ENCODE results near the gene CLCC1.
"Not testable (repeated sequence)": the region's sequence is repeated elsewhere in the genome, so short reads cannot be mapped to it uniquely, and the experiment has no call there.

CLCC1 gene, protein sequence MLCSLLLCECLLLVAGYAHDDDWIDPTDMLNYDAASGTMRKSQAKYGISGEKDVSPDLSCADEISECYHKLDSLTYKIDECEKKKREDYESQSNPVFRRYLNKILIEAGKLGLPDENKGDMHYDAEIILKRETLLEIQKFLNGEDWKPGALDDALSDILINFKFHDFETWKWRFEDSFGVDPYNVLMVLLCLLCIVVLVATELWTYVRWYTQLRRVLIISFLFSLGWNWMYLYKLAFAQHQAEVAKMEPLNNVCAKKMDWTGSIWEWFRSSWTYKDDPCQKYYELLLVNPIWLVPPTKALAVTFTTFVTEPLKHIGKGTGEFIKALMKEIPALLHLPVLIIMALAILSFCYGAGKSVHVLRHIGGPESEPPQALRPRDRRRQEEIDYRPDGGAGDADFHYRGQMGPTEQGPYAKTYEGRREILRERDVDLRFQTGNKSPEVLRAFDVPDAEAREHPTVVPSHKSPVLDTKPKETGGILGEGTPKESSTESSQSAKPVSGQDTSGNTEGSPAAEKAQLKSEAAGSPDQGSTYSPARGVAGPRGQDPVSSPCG

GRCh38 chr1:108963052-108963686 lies at the start of gene CLCC1:
TSS of gene CLCC1 (minus strand) at chr1:108963484. CDS start at chr1:108950437, 13,047 bp downstream.
- peak; percentile 60 for DNase-seq

DNA sequence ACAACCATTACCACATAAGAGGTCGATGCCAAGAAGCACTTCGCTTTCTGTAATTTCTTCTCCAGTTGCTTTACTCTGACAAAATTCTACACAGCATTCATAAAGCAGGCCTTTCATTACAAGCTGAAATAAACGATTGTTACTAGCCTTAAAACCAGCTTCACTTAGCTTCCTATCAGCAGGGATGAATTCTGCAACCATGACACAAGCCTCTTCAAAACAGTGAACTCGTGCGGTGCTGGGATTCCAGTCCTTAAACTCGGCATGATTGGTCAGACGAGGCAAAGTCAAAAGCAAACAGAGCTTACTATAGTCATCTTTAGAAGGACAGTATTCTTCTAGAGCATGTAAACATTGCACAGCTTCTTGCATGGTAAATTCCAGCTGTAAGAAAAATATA lies 48.1 kb upstream of the CLCC1 start:
- no peak for DNase-seq

GRCh38 chr1:108996622-108997021 lies 33.3 kb upstream of the CLCC1 start:
- DNase-seq: not testable (repeated sequence)

DNA sequence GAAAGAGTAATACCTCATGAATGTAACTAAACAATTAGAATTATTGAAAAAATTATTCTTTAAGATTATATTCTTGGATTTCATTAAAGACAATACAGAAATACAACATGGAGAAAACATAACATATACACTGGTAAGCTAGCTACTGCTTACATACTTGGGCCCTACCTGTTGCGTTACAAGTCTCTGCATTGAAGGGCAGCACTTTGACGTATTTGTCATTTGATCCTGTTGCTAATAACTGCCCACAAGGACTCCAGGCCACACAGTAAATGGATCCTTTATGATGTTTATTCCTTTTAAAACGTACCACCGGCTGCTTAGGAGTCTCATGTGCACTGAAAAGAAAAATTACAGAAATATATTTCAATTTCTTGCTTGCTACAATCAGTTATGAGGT lies 19.8 kb upstream of the CLCC1 start:
- DNase-seq: no peak

- DNase-seq: no peak
Observed at GRCh38 chr1:108976658-108977057, 13.4 kb upstream of the CLCC1 start.

- no peak for DNase-seq
Observed at GRCh38 chr1:108972951-108973350, 9.7 kb upstream of the CLCC1 start.

- no peak for DNase-seq
Observed at GRCh38 chr1:108969346-108969745, 6.1 kb upstream of the CLCC1 start.

DNA sequence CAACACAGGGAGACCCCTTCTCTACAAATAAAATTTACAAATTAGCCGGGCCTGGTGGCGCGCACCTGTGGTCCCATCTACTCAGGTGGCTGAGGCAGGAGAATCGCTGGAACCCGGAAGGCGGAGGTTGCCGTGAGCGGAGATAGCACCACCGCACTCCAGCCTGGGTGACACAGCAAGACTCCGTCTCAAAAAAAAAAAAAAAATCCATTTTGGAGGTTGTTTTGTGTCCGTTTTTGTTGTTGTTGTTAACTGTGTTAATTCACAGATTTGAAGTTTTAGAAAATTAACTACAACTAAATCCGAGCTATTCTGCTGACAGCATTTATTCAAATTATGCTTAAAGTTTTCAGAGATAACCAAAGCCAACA lies 618 bp downstream of the CLCC1 start:
- DNase-seq: no peak

DNA sequence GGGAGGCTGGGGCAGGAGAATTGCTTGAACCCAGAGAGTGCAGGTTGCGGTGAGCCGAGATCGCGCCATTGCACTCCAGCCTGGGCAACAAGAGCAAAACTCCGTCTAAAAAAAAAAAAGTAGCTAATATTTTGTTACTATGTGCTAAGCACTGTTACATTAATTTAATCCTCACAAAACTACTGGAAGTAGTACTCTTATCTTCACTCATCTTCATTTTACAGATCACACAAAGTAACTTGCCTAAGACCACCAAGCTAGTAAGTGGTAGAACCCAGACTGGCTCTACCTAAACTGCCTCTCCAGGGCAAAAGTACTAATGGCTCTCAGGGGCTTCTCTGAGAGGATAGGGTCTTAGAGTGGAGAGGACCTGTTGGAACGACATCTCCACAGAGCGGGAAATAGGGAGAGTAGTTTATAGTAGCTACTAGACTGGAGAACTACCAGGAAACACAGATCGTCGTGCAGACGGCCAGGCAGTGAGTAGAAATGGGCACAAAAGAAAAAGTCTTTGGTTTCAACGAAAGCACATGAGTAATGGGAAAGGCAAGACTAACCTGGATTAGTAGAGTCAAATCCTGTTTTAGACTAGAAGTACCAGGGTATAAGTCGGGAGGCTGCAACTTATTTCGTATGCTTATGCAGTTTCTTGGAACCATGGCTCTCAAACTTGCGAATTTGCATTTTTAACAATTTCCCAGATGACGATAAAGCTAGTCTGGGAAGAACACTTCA lies 1.4 kb downstream of the CLCC1 start:
- no peak for DNase-seq

DNA sequence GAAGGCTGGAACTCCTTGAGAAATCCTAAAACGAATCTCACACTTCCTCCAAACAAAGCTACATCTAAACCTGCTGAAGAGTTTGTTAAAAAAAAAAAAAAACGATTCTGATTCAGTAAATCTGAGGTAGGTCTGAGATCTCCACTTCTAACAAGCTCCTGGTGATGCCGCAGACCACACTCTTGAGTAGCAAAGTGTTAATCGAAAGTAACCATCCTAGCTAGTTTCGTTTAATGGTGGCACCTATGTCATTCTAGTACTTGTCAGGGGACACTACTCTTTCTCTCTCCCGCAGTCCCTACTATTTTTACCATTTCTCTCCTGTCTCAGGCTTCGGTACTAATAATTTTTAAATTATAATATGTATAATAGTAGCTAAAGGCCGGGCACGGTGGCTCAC lies 2.1 kb downstream of the CLCC1 start:
- no peak for DNase-seq

- DNase-seq: no peak
Observed at GRCh38 chr1:108960719-108961118, 2.6 kb downstream of the CLCC1 start.

- DNase-seq: no peak
Observed at GRCh38 chr1:108957888-108958287, 5.4 kb downstream of the CLCC1 start.

GRCh38 chr1:108955881-108956280 lies 7.4 kb downstream of the CLCC1 start:
- no peak for DNase-seq

- no peak for DNase-seq
Observed at GRCh38 chr1:108955111-108955510, 8.2 kb downstream of the CLCC1 start.

DNA sequence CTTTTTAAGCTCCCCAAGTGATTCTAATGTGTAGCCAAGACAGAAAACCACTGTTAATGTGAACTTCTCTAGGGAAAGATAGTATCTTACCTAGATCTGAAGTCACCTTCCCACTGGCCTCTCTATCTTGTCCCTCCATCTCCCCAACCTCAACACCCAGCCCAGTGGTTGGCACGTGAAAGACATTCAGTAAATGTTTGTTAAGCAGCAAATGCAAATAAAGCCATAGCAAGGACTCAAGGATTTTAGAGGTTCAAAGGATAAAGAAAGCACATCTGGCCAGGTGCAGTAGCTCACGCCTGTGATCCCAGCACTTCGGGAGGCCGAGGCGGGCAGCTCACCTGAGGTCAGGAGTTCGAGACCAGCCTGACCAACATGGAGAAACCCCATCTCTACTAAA lies 9.8 kb downstream of the CLCC1 start:
- no peak for DNase-seq

- no peak for DNase-seq
Observed at GRCh38 chr1:108951242-108951641, 12.0 kb downstream of the CLCC1 start.

DNA sequence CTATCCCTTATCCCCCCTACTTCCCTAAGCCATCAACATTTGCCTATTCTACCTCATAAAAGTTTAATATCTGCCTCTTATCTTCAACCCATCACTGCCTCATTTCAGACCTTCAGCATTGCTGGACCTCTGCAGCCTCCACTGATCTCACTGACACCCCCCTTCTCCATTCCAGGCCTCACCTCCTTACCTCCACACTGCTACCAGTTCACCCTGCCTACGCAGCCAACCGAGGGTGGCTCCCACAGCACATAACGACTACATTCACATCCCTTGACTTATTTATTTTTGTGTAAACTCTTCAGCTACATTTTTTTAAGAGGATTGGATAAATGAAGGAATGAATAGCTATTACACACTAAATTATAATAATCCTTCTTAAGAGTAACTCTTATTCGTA lies 14.2 kb downstream of the CLCC1 start:
- no peak for DNase-seq

DNA sequence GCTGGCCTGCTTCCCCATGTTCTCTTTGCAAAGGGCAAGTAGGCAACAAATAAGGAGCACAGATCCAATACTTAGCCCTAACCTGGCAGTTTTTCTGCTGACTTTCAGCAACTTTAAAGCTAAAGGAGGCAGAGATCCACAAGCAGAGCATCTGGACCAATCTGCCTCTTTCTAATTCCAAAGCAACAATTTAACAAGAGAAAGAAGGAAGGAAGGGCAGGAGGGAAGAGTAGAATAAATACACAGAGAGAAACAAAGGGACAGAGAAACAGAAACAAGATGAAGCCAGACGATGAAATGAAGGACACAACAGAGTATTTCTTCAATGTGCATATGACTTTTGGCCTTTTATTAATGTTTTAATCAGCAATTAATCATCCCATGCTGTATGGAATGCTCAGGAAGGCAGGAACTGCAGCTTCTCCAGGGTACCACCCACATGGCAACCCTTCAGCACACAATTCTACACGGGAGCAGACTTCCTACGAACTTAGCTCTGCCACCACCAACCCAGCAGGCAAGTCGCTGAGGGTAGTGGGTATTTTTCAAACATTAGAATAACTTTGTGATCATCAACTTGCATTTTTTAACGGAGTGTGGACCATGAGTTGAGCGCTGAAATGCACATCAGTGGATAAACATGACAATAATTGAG lies 15.3 kb downstream of the CLCC1 start:
- DNase-seq: no peak

DNA sequence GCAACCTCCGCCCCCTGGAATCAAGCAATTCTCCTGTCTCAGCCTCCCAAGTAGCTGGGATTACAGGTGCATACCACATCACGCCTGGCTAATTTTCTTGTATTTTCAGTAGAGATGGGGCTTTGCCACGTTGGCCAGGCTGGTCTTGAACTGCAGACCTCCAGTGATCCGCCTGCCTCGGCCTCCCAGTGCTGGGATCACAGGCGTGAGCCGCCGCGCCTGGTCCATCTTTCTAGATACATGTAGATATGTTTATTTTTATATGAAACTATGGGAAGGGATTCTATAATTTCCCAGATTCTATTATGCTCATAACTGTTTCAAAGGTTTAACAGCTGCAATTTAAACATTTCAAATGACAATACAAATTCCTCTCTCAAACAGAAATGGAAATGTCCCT lies 27.1 kb downstream of the CLCC1 start:
- DNase-seq: no peak

- no peak for DNase-seq
Observed at GRCh38 chr1:108933944-108934343, 29.3 kb downstream of the CLCC1 start.

GRCh38 chr1:108927565-108927964 lies 35.7 kb downstream of the CLCC1 start:
- not testable (repeated sequence) for DNase-seq

- no peak for DNase-seq
Observed at GRCh38 chr1:108925920-108926319, 37.4 kb downstream of the CLCC1 start.

DNA sequence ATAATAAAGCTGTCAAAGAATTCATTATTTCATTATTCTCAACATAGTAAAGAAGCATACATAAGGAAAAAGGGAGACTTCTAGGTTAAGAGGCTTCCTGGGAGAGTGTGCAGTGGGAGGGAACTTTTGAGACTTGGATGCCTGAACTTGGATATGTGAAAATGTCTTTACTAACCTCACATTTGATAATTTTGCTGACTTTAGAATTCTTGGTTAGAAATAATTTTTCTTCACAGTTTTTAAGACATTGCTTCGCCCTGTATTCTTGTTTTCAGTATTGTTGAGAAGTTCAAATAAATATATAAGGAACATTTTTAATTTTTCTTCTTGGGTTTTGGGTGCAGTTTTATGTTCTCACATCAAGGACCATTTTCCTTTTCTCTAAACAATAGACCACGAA lies 46.5 kb downstream of the CLCC1 start:
- no peak for DNase-seq

Measured in NCI-H2029 treated with DMSO at 0.1 percent for 48 hours (cell line).